C1 segment of cervical spinal cord (tissue), 14 donors: ENCODE data around the gene SPRR1A.

Experiments
- DNase-seq, 14 donors: peaks; one replicate each; lab custom pipeline; 2025; lab: John Stamatoyannopoulos, UW

SPRR1A gene

GRCh38 chr1:152983743-152984142 lies at the start of gene SPRR1A:
Gene SPRR1A, plus strand, starts transcription at chr1:152984081. Its CDS starts 1,150 bp downstream, at chr1:152985231.
- DNase-seq = no peak

- DNase-seq = no peak
Observed at GRCh38 chr1:152940614-152941013, 43.3 kb upstream of the SPRR1A start.

GRCh38 chr1:152941037-152941711 lies 42.7 kb upstream of the SPRR1A start:
- no peak for DNase-seq

- no peak for DNase-seq
Observed at GRCh38 chr1:152942161-152942560, 41.7 kb upstream of the SPRR1A start.

- no peak for DNase-seq
Observed at GRCh38 chr1:152946248-152946647, 37.6 kb upstream of the SPRR1A start.

DNA sequence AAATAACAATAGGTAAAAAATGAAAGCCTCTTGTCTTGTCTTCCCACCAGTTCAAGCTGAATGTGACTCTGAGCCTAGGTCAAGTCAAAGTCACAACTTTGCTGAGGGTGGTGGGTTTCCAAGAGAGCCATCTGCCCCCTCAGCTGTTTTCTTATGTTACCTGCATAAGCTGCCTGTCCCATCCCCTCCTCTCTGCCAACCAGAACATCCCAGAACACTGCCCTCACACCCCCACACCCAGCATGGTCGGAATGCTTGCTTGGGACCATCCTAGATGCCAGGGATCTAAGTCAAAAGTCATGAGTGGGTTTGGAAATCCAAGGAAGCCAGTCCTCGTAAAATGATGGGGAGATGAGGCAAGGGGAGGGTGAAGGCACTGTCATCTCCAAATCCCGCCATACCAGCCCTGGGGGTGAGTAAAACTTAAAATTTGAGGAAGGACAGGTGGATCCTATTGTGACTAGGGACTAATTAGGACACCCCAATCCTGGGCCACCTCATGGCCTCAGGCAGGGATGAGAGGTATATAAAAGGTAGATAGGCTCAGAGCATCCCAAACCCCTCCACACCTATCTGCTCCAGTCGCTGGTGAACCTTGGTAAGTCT lies 37.1 kb upstream of the SPRR1A start, which contains the start of gene SPRR5:
Gene SPRR5, plus strand, starts transcription at position 556 of the 606 bp plus-strand sequence. CDS start 1,349 bp downstream, outside the sequence.
- no peak for DNase-seq

GRCh38 chr1:152951711-152952110 lies 32.2 kb upstream of the SPRR1A start:
- DNase-seq = no peak

- no peak for DNase-seq
Observed at GRCh38 chr1:152953761-152954160, 30.1 kb upstream of the SPRR1A start.

DNA sequence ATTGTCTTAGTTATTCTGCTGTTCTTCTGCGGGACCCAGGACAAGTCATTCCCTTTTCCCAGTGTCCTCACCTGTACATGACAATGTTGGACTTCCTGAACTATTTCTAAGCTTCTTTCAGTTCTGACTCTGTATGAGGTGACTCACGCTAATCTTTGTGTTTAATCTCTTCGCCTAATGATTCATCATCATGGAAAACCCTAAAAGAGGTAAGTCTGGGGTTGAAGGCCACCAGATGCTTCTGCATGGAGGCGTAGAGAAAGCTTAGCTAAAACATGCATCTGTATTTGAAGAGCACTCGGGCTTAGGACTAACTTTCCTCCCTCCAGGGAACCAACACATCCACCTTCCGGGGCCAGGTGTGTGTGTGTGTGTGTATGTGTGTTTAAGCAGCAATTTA lies 29.4 kb upstream of the SPRR1A start:
- no peak for DNase-seq

GRCh38 chr1:152957561-152957960 lies 26.3 kb upstream of the SPRR1A start:
- DNase-seq = no peak

DNA sequence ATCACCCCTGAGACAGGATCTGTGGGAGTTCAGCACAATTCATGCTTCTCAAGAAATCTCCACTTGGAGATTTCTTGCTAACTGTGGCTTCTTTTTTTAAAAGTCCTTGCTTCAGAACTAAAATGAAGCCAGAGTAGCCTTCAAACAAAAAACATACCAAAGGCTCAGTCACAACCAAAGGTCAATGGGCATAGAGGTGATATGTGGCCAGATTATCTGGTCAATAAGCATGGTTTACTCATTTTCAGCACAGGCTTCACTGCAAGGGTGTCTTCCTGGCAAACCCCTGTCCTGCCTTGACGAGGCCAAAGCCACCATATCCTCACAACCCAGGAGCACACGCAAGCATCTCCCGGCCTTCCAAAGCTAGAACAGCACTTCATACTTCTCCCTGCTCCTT lies 24.6 kb upstream of the SPRR1A start:
- no peak for DNase-seq

- DNase-seq = no peak
Observed at GRCh38 chr1:152959801-152960451, 24.0 kb upstream of the SPRR1A start.

DNA sequence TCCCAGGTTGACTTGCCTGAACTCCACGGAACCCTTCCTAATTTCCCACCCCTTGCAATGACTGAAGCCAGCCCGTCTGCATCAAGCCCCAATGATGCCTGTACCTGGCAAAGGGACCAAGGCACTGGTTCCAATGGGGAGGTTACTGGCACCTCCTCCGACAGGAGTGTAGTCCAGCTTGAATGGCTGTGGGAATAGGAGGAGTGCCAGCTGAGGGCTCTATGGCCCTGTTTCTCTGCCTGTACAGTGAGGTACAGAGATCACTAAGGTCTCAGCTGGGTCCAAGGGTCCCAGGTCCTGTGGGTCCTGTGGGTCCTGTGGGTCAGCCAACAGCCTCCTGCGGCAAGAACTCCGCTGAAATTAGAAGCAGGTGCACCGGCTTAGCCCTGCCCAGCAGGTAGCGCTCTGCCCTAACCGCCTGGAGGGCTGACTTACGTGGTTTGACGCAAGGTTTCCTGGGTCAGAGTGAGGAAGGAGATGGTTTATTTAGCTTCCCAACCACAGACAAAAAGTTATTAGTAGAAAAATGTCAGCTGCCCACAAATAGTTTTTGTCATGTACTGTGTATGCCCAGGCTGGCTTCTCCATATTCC lies 23.3 kb upstream of the SPRR1A start:
- no peak for DNase-seq

- no peak for DNase-seq
Observed at GRCh38 chr1:152961226-152961891, 22.5 kb upstream of the SPRR1A start.

GRCh38 chr1:152962876-152963415 lies 20.9 kb upstream of the SPRR1A start:
- DNase-seq = no peak

- DNase-seq = no peak
Observed at GRCh38 chr1:152964536-152964935, 19.3 kb upstream of the SPRR1A start.

- DNase-seq = no peak
Observed at GRCh38 chr1:152965853-152966252, 18.0 kb upstream of the SPRR1A start.

DNA sequence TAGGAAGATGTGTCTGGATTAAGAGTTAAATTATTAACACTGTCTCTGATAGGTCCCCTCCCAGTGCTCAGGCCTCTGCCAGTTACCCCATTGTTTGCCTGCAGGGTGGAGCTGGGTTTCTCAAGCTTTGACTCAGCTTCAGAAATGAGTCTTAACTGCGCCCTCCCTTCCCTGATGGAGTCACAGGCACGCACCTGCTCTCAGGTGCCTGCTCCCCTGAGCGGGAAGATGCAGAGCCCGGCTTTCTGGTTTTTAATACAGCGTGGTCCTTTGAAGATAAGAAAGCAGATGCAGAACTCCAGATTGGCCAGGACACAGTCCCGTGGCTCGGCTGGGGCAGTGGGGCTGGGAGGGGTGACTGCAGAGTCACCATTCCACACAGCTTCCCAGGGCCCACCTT lies 16.7 kb upstream of the SPRR1A start:
- DNase-seq = no peak

DNA sequence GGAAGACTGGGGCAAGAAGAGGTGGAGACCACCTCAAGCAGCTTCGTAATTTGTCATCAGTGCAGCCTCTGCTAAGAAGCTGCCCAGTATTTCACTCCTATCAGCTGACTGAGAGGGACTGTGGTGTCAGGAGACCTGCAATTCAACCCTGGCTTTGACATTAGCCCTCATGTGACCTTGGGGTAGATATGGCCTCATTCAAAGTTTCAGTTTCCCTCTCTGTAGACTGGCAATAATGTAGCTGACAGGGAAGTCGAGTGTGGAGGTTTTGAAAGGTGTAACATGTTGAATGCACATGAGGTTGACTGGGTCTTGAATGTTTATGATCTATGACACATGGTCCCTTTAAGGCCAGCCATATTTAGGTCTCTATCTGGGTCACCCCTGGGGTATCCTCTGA lies 15.6 kb upstream of the SPRR1A start:
- no peak for DNase-seq

GRCh38 chr1:152969036-152969435 lies 14.8 kb upstream of the SPRR1A start:
- DNase-seq = no peak

GRCh38 chr1:152970495-152970894 lies 13.4 kb upstream of the SPRR1A start, which contains the start of gene SPRR4:
Gene SPRR4, plus strand, starts transcription at chr1:152970648. Its CDS starts 1,243 bp downstream, at chr1:152971891.
- DNase-seq = no peak
